H4 (cell line): ENCODE measurements around the gene MLLT3. TPM values are rescaled to one million over a fixed set of nuclear protein-coding genes. Genes with fewer than 3 reads are reported as not detected.

ENCODE experiments used
- DNase-seq: peaks from one replicate; pipeline ENCODE4 v3.0.0-alpha.2; 2015; ENCODE audit warnings: low spot score
- total RNA-seq: library from RNA; depleted of rRNA; stranded (reverse); fragments of >200 nt; shearing (Covaris generic); gene quantifications from 2 replicates; pipeline ENCODE4 v1.2.3, GENCODE V29; 2014

The MLLT3 gene
- total RNA-seq, 1 experiment from 2014 or later = 8.9 TPM

- DNase-seq = no peak
Measured at GRCh38 chr9:20349568-20349967, 272.7 kb downstream of the MLLT3 start.

- DNase-seq = no peak
Measured at GRCh38 chr9:20343325-20343724, 279.0 kb downstream of the MLLT3 start.

DNA sequence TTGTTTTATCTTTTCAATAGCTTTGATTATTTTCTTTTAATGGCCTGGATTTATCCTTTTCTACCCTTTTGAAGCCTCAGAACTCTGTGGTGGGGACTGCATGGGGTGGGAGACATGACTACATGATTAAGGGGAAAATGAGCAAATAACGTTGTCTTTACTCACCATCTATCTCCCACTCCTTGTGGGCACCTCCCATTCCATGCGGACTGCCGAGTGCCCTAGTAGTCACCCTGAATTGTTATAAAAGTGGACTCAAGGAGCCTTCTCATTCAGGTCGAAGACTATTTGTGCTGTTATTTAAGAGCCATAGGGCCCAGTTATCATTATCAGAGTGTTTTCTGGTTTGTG lies 281.8 kb downstream of the MLLT3 start:
- DNase-seq = no peak

GRCh38 chr9:20335668-20336332 lies 286.5 kb downstream of the MLLT3 start:
- no peak for DNase-seq

DNA sequence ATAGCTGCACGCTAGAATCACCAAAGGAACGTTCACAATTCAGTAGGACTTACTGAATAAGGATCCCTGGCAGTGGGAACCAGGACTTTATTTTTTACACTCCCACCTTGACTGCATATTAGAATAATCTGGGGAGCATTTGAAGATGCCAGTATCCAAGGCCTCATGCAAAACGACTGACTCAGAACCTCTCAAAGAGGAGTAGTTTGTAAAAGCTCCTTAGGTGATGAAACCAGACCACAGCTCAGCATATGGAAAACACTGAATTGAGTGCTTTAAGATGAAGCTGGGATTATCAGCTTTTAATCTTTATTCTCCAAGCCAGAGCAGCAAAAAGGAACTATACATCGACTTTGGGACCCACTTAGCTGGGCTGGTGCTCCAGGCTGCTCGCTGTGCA lies 288.3 kb downstream of the MLLT3 start:
- DNase-seq = no peak

GRCh38 chr9:20331095-20331685 lies 291.1 kb downstream of the MLLT3 start:
- DNase-seq = no peak

GRCh38 chr9:20330688-20331087 lies 291.6 kb downstream of the MLLT3 start:
- DNase-seq = no peak

GRCh38 chr9:20326516-20326915 lies 295.8 kb downstream of the MLLT3 start:
- DNase-seq = no peak

GRCh38 chr9:20325008-20325407 lies 297.3 kb downstream of the MLLT3 start:
- DNase-seq = no peak

DNA sequence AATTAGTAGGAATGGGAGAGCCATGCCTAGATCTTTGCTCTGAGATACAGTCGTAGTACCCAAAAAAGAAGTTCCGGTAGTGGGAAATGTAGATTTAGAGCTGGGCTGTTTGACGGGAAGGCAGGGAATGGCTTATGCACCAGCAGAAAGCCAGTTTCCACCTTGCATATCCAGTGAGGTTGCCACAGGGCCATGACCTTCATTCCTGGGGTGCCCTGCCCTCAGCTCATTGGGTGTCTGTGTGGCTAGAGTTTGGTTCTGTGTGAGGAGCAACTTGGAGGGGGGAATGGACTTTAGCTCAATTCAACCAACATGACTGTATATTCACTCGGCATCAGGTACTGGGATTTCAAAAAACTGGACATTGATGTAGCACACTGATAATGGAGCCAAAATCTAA lies 300.1 kb downstream of the MLLT3 start:
- no peak for DNase-seq

DNA sequence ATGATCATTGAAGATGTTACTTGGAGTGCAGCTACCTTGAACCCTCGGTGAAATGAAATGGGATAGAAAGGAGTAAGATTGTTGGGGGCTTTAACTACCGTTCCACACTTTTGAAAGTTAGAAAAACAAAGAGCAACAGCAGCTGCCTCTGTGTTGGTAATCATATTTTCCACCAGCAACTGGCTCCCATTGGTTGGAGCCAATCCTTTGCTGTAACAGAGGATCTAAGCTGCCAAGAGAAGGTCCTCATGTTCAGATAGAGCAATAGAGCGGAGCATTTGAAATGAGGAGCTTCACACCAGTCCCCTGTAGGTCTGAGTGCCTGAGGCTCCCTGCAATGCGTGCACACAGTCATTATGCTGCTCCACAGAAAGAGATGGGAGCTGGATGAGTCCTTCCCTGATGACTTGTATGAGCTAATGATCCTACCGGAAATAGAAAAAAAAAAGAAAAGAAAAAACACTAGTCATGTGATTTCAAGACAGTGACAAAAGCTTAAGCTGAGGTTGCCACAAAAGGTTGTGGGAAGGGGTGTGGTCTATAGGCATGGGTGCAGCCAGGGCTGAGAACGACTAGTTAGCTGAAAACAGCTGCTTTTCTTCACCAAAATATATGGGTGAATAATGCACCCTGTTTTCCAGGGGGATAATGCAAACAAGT lies 300.7 kb downstream of the MLLT3 start:
- peak; percentile 7 for DNase-seq

DNA sequence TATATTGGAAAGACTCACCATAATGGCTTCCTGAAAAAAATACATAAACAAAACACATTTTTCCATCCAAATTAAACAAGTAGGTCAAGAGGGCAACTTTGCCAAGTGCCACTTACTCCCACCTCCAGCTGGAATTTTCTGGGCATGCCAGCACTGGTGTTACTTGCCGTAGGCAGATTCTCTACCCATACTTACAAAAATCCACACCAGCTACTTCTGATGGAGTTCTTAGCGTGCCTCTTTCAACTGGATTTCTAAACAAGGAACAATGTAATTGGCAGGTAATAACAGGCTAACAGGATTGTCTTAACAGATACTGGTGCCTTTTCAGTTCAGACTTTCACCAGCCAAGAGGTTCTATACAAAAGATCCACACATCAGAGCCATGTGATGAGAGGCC lies 301.4 kb downstream of the MLLT3 start:
- no peak for DNase-seq

- peak; percentile 77 for DNase-seq
Measured at GRCh38 chr9:20319641-20320337, 302.5 kb downstream of the MLLT3 start.

DNA sequence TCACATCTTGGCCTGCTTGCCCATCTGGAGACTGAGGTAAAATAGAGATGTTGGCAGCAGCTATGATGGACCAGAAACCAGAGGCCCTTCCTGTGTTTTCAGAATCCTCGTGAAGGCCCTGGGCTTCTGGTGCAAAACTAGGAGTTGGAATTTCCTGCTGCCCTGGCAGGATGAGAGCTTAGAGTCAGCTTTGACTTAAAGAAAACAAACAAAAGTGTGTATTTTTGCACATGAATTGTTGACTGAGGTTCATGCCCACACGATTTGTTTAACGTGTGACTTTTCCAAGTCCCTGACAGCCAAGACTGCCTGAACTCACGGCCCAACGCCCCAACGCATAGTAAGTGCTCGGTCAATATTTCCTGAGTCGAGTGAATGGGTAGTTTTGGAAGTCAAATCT lies 303.1 kb downstream of the MLLT3 start:
- DNase-seq = peak; percentile 34

GRCh38 chr9:20317701-20318100 lies 304.6 kb downstream of the MLLT3 start:
- DNase-seq = no peak

GRCh38 chr9:20316372-20316771 lies 305.9 kb downstream of the MLLT3 start:
- no peak for DNase-seq

DNA sequence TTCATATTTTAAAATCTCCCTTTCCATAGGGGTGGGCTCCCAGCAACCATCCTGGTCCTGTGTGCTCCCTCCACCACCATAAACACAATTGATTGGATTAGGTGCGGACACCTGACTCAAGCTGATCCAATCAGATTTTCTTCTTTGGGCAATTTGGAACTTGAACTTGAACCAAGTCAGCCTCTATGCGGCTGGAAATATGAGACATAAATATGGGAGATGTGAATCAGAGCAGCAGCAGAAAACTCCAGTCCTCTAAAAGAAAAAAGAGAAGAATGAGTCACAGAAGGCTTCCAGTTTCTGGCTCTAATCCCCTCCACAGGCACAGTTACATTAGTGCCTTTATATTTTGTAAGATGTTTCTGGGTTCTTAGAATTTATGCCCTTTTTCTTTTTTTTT lies 306.6 kb downstream of the MLLT3 start:
- DNase-seq = peak; percentile 55

- DNase-seq = no peak
Measured at GRCh38 chr9:20314981-20315380, 307.3 kb downstream of the MLLT3 start.

GRCh38 chr9:20313415-20313814 lies 308.9 kb downstream of the MLLT3 start:
- DNase-seq = no peak

GRCh38 chr9:20312732-20313131 lies 309.6 kb downstream of the MLLT3 start:
- DNase-seq = no peak

GRCh38 chr9:20310024-20310423 lies 312.3 kb downstream of the MLLT3 start:
- DNase-seq = no peak

DNA sequence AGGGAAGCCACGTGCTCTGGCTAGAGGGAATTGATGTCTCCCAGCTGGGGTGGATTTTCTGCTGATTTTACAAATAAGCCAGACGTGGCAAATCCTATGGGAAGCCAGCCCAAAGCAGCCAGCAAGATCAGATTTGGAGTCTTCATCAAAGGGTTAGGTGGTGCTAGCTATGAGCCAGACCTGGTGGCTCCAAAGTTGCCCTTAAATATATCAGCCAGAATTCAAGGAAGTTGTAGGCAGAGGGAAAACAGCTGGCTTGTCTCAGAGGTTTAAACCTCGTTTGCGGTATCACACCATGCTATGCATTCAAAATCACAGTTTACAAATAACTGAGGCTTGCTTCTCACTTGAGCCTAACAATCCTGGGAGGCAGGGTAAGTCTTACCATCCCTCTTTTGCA lies 313.2 kb downstream of the MLLT3 start:
- DNase-seq = no peak

- no peak for DNase-seq
Measured at GRCh38 chr9:20307621-20308020, 314.7 kb downstream of the MLLT3 start.
